ENCODE results near the gene GLUL. TPM values are rescaled to one million over a fixed set of nuclear protein-coding genes. Genes with fewer than 3 reads are reported as not detected.

Gene GLUL
- total RNA-seq, 3 donors from 2014 or later (not counting 1 experiment from before 2014, with no cell fraction given): 128 to 420 (median 134) TPM

- Mint-ChIP-seq H3K27ac (no peak overlapping the region), H3K4me1 (peaks cover 8 to 10% of the 10 kb centered on the region in 2 donors), H3K36me3 (no peaks in the 10 kb centered on the region), H3K27me3 (ENCODE audit: low read depth in 2 of 2) (peaks cover 0 to 3% of the 10 kb centered on the region in 2 donors), H3K4me3 (no peak overlapping the region), H3K9me3 (no peaks in the 10 kb centered on the region)
- ATAC-seq (peak in 1 of 3 donors; percentile 59), DNase-seq (no peak)
- Histone ChIP-seq H3K36me3 (ENCODE audit: control insufficient read depth, insufficient read depth, low read length) (no peaks in the 10 kb centered on the region), H3K9me3 (ENCODE audit: control insufficient read depth, insufficient read depth, low read length) (no peaks in the 10 kb centered on the region), H3K4me1 (ENCODE audit: control insufficient read depth, insufficient read depth, low read length) (peaks cover 4% of the 10 kb centered on the region), H3K4me3 (ENCODE audit: low read length) (no peak overlapping the region), H3K27me3 (ENCODE audit: control insufficient read depth, insufficient read depth, low read length) (no peaks in the 10 kb centered on the region), H3K27ac (ENCODE audit: low read length) (no peak overlapping the region)
- WGBS (ENCODE audit: insufficient coverage): 86% methylated on average over 8 of the region's 8 CpGs
- intact Hi-C loops (cut with micrococcal nuclease): no loop called here
- TF ChIP-seq CTCF (IDR thresholded peaks at IDR 0.05): no peak
These were observed 6.2 kb upstream of the GLUL start for GRCh38 chr1:182397653-182398393.

DNA sequence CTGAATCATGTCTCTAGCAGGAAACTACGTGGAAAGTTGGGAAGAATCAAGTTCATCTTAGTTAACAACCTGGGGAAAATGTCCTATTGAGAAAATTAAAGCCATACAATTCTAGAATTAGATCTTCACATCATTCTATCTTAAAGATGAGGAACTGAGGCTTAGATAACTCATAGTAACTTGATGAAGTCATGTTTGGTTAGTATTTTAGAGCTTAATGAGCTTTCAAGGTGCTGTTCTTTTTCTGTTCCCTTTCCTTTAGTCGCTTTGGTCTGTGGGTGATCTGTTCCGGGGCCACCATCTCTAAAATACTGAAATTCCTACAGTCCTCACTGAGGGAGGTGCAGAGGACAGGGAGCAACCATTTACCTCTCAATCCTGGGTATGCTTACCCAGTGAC lies 4.3 kb upstream of the GLUL start:
- WGBS (ENCODE audit: insufficient coverage): no CpG with 5 or more reads among the region's 3 CpGs
- Mint-ChIP-seq H3K9me3 (no peaks in the 10 kb centered on the region), H3K4me3 (no peak overlapping the region), H3K36me3 (no peaks in the 10 kb centered on the region), H3K27me3 (ENCODE audit: low read depth in 2 of 2) (peaks cover 0 to 3% of the 10 kb centered on the region in 2 donors), H3K4me1 (peaks cover 17 to 21% of the 10 kb centered on the region in 2 donors), H3K27ac (no peak overlapping the region)
- no peak for DNase-seq
- no peaks in the 10 kb centered on the region for H3K36me3 ChIP-seq (ENCODE audit: control insufficient read depth, insufficient read depth, low read length)
- H3K4me3 ChIP-seq (ENCODE audit: low read length): no peak overlapping the region
- no peaks in the 10 kb centered on the region for H3K9me3 ChIP-seq (ENCODE audit: control insufficient read depth, insufficient read depth, low read length)
- no peak for ATAC-seq
- no peak overlapping the region for H3K27ac ChIP-seq (ENCODE audit: low read length)
- TF ChIP-seq CTCF (IDR thresholded peaks at IDR 0.05): no peak
- peaks cover 9% of the 10 kb centered on the region for H3K4me1 ChIP-seq (ENCODE audit: control insufficient read depth, insufficient read depth, low read length)
- intact Hi-C loops (cut with micrococcal nuclease): loop anchor here (1.0 kb wide), 2 partner anchors 253 to 311 kb away; no protein-coding TSS in a partner anchor
- H3K27me3 ChIP-seq (ENCODE audit: control insufficient read depth, insufficient read depth, low read length): no peaks in the 10 kb centered on the region

- no peak overlapping the region for H3K27ac ChIP-seq (ENCODE audit: low read length)
- WGBS (ENCODE audit: insufficient coverage): 47% methylated on average over 5 of the region's 5 CpGs
These were observed 2.6 kb upstream of the GLUL start for GRCh38 chr1:182394055-182394775.

More at GRCh38 chr1:182394055-182394775, 2.6 kb upstream of the GLUL start:
- Histone ChIP-seq H3K9me3 (ENCODE audit: control insufficient read depth, insufficient read depth, low read length) (no peaks in the 10 kb centered on the region), H3K4me1 (ENCODE audit: control insufficient read depth, insufficient read depth, low read length) (peaks cover 22% of the 10 kb centered on the region), H3K4me3 (ENCODE audit: low read length) (no peak overlapping the region), H3K36me3 (ENCODE audit: control insufficient read depth, insufficient read depth, low read length) (no peaks in the 10 kb centered on the region), H3K27me3 (ENCODE audit: control insufficient read depth, insufficient read depth, low read length) (no peaks in the 10 kb centered on the region)
- intact Hi-C loops (cut with micrococcal nuclease): no loop called here
- ATAC-seq (no peak), DNase-seq (no peak)
- TF ChIP-seq CTCF (IDR thresholded peaks at IDR 0.05): no peak
- no peaks in the 10 kb centered on the region for H3K9me3 Mint-ChIP-seq
- H3K27ac Mint-ChIP-seq: no peak overlapping the region
- H3K27me3 Mint-ChIP-seq (ENCODE audit: low read depth in 2 of 2): peaks cover 0 to 3% of the 10 kb centered on the region in 2 donors
- peaks cover 31 to 36% of the 10 kb centered on the region in 2 donors for H3K4me1 Mint-ChIP-seq
- H3K36me3 Mint-ChIP-seq: no peaks in the 10 kb centered on the region
- no peak overlapping the region for H3K4me3 Mint-ChIP-seq

Measured in natural killer cell (primary cell).